Testis (tissue), 3 donors: Measurements from ENCODE around the gene SYNDIG1. TPM values are rescaled to one million over a fixed set of nuclear protein-coding genes. Genes with fewer than 3 reads are reported as not detected.

Experiments used
- DNase-seq: peaks from one replicate; pipeline ENCODE4 v3.0.0-alpha.2; 2019
- H3K27ac ChIP-seq, 2 donors: fragments of 200-600 bp; sonication (generic); one replicate each; pipeline ENCODE4 v1.5.1; 2019
- H3K27me3 ChIP-seq: fragments of 200-600 bp; sonication (generic); one replicate; pipeline ENCODE4 v1.5.1; 2019
- H3K36me3 ChIP-seq: fragments of 200-600 bp; sonication (generic); one replicate; pipeline ENCODE4 v1.5.1; 2017; ENCODE audit warnings: low read depth; ENCODE audit errors: missing control alignments
- H3K4me1 ChIP-seq: fragments of 200-600 bp; sonication (generic); one replicate; pipeline ENCODE4 v1.5.1; 2019
- H3K4me3 ChIP-seq, 2 donors: fragments of 200-600 bp; sonication (generic); one replicate each; pipeline ENCODE4 v1.5.1; 2017 to 2019
- H3K9me3 ChIP-seq: fragments of 200-600 bp; sonication (generic); one replicate; pipeline ENCODE4 v1.5.1; 2017
- CTCF ChIP-seq, 3 experiments: fragments of 450-650 bp in 2 of 3; fragments of 200-600 bp in 1 of 3; sonication (generic) in 1 of 3; IDR thresholded peaks; one replicate each; pipeline ENCODE4 v1.5.1; 2016 to 2019; ENCODE audit warnings: antibody characterized with exemption in 3 of 3, mild to moderate bottlenecking in 2 of 3, moderate library complexity in 1 of 3
- POLR2A ChIP-seq: fragments of 450-650 bp; IDR thresholded peaks from one replicate; pipeline ENCODE4 v1.6.1; 2017; ENCODE audit warnings: antibody characterized with exemption, mild to moderate bottlenecking, moderate library complexity
- WGBS, 2 donors: methylation state at CpG; one replicate each; pipeline ENCODE4 v1.1.5; 2018; 5-methylcytosine and 5-hydroxymethylcytosine counted together
- intact Hi-C: fragments of 100-400 bp; cut with DNase I; formaldehyde crosslinking; loops from one replicate; pipeline ENCODE4 v1.15.1; 2023; ENCODE audit warnings: low total_unique reads
- polyA plus RNA-seq: library from polyadenylated mRNA; stranded (reverse); fragments of 350-450 nt; fragmentation: Illumina TruSeq; extraction: RNeasy Lipid Tissue Mini Kit (QIAGEN cat#74804); gene quantifications from one replicate; pipeline ENCODE4 v1.2.3, GENCODE V29; 2014; ENCODE audit warnings: low read depth, low replicate concordance; ENCODE audit not compliant: insufficient read depth
- total RNA-seq, 2 donors: library from RNA; depleted of rRNA; stranded (reverse); fragments of >200 nt; gene quantifications; one replicate each; pipeline ENCODE4 v1.2.3, GENCODE V29; 2016

SYNDIG1 gene
- total and polyA plus RNA-seq, 3 donors from 2014 or later: 2.1 to 3.2 (median 2.8) TPM

DNA sequence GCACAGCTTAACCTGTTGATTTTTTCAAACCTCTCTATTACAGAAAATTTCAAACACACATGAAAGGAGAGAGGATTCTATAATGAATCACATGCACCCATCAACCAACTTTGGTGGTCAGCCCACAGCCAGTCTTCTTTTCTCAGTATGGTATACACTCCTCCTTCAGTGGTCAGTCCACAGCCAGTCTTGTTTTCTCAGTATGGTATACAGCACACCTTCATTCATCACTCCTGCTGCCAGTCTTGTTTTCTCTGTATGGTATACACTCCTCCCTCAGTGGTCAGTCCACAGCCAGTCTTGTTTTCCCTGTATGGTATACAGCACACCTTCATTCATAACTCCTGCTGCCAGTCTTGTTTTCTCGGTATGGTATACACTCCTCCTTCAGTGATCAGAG lies 67.8 kb downstream of the SYNDIG1 start:
- WGBS, 2 donors: 92 to 100% methylated on average over 1 of the region's 1 CpG
- intact Hi-C loops: no loop called here

GRCh38 chr20:24542721-24543120 lies 73.3 kb downstream of the SYNDIG1 start:
- Histone ChIP-seq H3K4me1 (no peaks in the 10 kb centered on the region), H3K36me3 (no peaks in the 10 kb centered on the region), H3K4me3 (no peak overlapping the region), H3K9me3 (no peaks in the 10 kb centered on the region), H3K27me3 (no peaks in the 10 kb centered on the region), H3K27ac (no peak overlapping the region)
- DNase-seq: no peak
- no peak for TF ChIP-seq POLR2A
- no peak for TF ChIP-seq CTCF (IDR thresholded peaks at IDR 0.05)
- 61 to 67% methylated on average over 3 of the region's 3 CpGs for WGBS, 2 donors
- intact Hi-C loops: no loop called here

More for the DNA sequence above, 67.8 kb downstream of the SYNDIG1 start:
- TF ChIP-seq POLR2A (no peak), CTCF (IDR thresholded peaks at IDR 0.05) (no peak)
- no peaks in the 10 kb centered on the region for H3K27me3 ChIP-seq
- no peak overlapping the region for H3K27ac ChIP-seq
- DNase-seq: no peak
- H3K36me3 ChIP-seq: no peaks in the 10 kb centered on the region
- no peaks in the 10 kb centered on the region for H3K4me1 ChIP-seq
- no peaks in the 10 kb centered on the region for H3K9me3 ChIP-seq
- H3K4me3 ChIP-seq: no peak overlapping the region

DNA sequence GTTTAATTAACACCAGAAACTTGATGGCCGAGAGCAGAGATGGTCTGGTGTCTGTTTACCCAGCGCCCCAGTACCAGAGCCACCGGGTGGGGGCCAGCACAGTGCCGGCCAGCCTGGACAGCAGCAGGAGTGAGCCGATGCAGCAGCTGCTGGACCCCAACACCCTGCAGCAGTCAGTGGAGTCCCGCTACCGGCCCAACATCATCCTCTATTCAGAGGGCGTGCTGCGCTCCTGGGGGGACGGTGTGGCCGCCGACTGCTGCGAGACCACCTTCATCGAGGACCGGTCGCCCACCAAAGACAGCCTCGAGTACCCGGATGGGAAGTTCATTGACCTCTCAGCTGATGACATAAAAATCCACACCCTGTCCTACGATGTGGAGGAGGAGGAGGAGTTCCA lies 73.7 kb downstream of the SYNDIG1 start:
- 84 to 87% methylated on average over 11 to 19 of the region's 19 CpGs for WGBS, 2 donors
- Histone ChIP-seq H3K9me3 (no peaks in the 10 kb centered on the region), H3K4me3 (no peak overlapping the region), H3K27ac (no peak overlapping the region), H3K4me1 (no peaks in the 10 kb centered on the region), H3K27me3 (no peaks in the 10 kb centered on the region), H3K36me3 (no peaks in the 10 kb centered on the region)
- DNase-seq: no peak
- intact Hi-C loops: no loop called here
- no peak for TF ChIP-seq CTCF (IDR thresholded peaks at IDR 0.05)
- no peak for TF ChIP-seq POLR2A

GRCh38 chr20:24543741-24544140 lies 74.3 kb downstream of the SYNDIG1 start:
- TF ChIP-seq CTCF (IDR thresholded peaks at IDR 0.05): no peak
- TF ChIP-seq POLR2A: no peak
- Histone ChIP-seq H3K9me3 (no peaks in the 10 kb centered on the region), H3K27me3 (no peaks in the 10 kb centered on the region), H3K4me3 (no peak overlapping the region), H3K4me1 (no peaks in the 10 kb centered on the region), H3K36me3 (no peaks in the 10 kb centered on the region), H3K27ac (no peak overlapping the region)
- WGBS, 2 donors: 84 to 88% methylated on average over 6 of the region's 6 CpGs
- no peak for DNase-seq
- intact Hi-C loops: no loop called here

DNA sequence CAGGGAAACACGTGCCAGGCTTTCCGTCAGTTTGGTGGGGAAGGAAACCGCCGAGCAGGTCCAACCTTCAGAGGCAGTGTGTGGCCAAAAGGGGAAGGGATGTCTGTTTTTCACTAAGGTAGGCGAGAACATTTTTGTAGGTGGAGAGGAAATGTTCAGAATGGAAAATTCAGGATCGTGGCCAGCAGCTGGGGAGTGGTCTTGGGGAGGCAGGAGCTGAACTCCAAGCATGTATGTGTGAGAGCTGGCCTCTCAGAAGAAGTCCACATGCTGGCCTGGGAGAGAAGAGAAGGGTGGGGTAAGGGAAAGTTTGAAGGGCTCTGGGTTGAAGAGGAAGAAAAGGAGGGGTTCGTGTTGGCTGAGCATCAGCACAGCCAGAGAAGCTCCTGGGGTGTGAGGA lies 74.9 kb downstream of the SYNDIG1 start:
- Histone ChIP-seq H3K9me3 (no peaks in the 10 kb centered on the region), H3K36me3 (no peaks in the 10 kb centered on the region), H3K27ac (no peak overlapping the region), H3K27me3 (no peaks in the 10 kb centered on the region), H3K4me1 (no peaks in the 10 kb centered on the region), H3K4me3 (no peak overlapping the region)
- TF ChIP-seq CTCF (IDR thresholded peaks at IDR 0.05): no peak
- TF ChIP-seq POLR2A: no peak
- intact Hi-C loops: no loop called here
- WGBS, 2 donors: 75 to 84% methylated on average over 7 of the region's 7 CpGs
- no peak for DNase-seq
